Body of pancreas (tissue), 4 donors: ENCODE data around the gene PCED1A.

ENCODE experiments used
- CTCF ChIP-seq, 7 experiments: fragments of 450-650 bp in 4 of 7; fragments of 200-600 bp in 3 of 7; sonication (generic) in 3 of 7; IDR thresholded peaks; one replicate each; pipeline ENCODE4 v1.5.1; 2016 to 2019; ENCODE audit warnings: antibody characterized with exemption in 7 of 7
- POLR2A ChIP-seq, 3 donors: fragments of 450-650 bp; IDR thresholded peaks; one replicate each; pipeline ENCODE4 v1.6.1; 2016; ENCODE audit warnings: antibody characterized with exemption in 3 of 3, mild to moderate bottlenecking in 2 of 3

GRCh38 chr20:2812189-2812588 is 28.3 kb downstream of the PCED1A start:
- TF ChIP-seq POLR2A (IDR thresholded peaks at IDR 0.05) (no peak), CTCF (IDR thresholded peaks at IDR 0.05) (no peak)
